Measurements from ENCODE around the gene ATP2C2. TPM values are rescaled to one million over a fixed set of nuclear protein-coding genes. Genes with fewer than 3 reads are reported as not detected.

Gene ATP2C2
- total RNA-seq, 2 donors from 2014 or later: 2.0 to 2.6 TPM

- Mint-ChIP-seq H3K27ac (no peak overlapping the region), H3K4me1 (no peaks in the 10 kb centered on the region), H3K36me3 (ENCODE audit: low read depth) (peaks cover 36% of the 10 kb centered on the region), H3K27me3 (ENCODE audit: insufficient read depth) (no peaks in the 10 kb centered on the region), H3K4me3 (no peak overlapping the region), H3K9me3 (peaks cover 29% of the 10 kb centered on the region)
- 80 to 100% methylated on average over 1 of the region's 1 CpG for WGBS, 2 experiments (ENCODE audit: insufficient coverage in 1 of 2, insufficient read length in 1 of 2)
- Histone ChIP-seq H3K27me3 (ENCODE audit: control insufficient read depth, insufficient read depth, low read length, poor library complexity, severe bottlenecking) (no peaks in the 10 kb centered on the region), H3K27ac (ENCODE audit: low read depth, low read length) (no peak overlapping the region), H3K4me3 (ENCODE audit: low read length) (peak overlapping the region; percentile 58), H3K36me3 (ENCODE audit: control insufficient read depth, insufficient read depth, low read length) (peaks cover 28% of the 10 kb centered on the region), H3K4me1 (ENCODE audit: control insufficient read depth, insufficient read depth, low read length) (no peaks in the 10 kb centered on the region), H3K9ac (ENCODE audit: extremely low read depth, low read length, poor library complexity, severe bottlenecking) (no peak overlapping the region), H3K9me3 (ENCODE audit: control insufficient read depth, low read length) (peaks cover 26% of the 10 kb centered on the region)
- TF ChIP-seq CTCF (conservative IDR thresholded peaks at IDR 0.05): no peak
- no peak for DNase-seq
Observed at GRCh38 chr16:84467256-84467655, 98.9 kb downstream of the ATP2C2 start.

GRCh38 chr16:84467709-84468108 lies 99.4 kb downstream of the ATP2C2 start:
- H3K9me3 Mint-ChIP-seq: peaks cover 29% of the 10 kb centered on the region
- TF ChIP-seq CTCF (conservative IDR thresholded peaks at IDR 0.05): no peak
- Histone ChIP-seq H3K27ac (ENCODE audit: low read depth, low read length) (no peak overlapping the region), H3K9ac (ENCODE audit: extremely low read depth, low read length, poor library complexity, severe bottlenecking) (no peak overlapping the region), H3K36me3 (ENCODE audit: control insufficient read depth, insufficient read depth, low read length) (peaks cover 28% of the 10 kb centered on the region), H3K27me3 (ENCODE audit: control insufficient read depth, insufficient read depth, low read length, poor library complexity, severe bottlenecking) (no peaks in the 10 kb centered on the region), H3K9me3 (ENCODE audit: control insufficient read depth, low read length) (peaks cover 26% of the 10 kb centered on the region), H3K4me1 (ENCODE audit: control insufficient read depth, insufficient read depth, low read length) (no peaks in the 10 kb centered on the region), H3K4me3 (ENCODE audit: low read length) (peak overlapping the region; percentile 58)
- DNase-seq: no peak
- H3K27ac Mint-ChIP-seq: no peak overlapping the region
- H3K36me3 Mint-ChIP-seq (ENCODE audit: low read depth): peaks cover 38% of the 10 kb centered on the region
- H3K27me3 Mint-ChIP-seq (ENCODE audit: insufficient read depth): no peaks in the 10 kb centered on the region
- no peak overlapping the region for H3K4me3 Mint-ChIP-seq
- H3K4me1 Mint-ChIP-seq: no peaks in the 10 kb centered on the region

GRCh38 chr16:84471316-84471715 lies 103.0 kb downstream of the ATP2C2 start:
- WGBS, 2 experiments (ENCODE audit: insufficient coverage in 1 of 2, insufficient read length in 1 of 2): 90 to 96% methylated on average over 7 of the region's 7 CpGs
- Mint-ChIP-seq H3K4me3 (no peak overlapping the region), H3K27ac (no peak overlapping the region), H3K27me3 (ENCODE audit: insufficient read depth) (no peaks in the 10 kb centered on the region), H3K9me3 (peaks cover 42% of the 10 kb centered on the region), H3K36me3 (ENCODE audit: low read depth) (peaks cover 57% of the 10 kb centered on the region), H3K4me1 (no peaks in the 10 kb centered on the region)
- no peak for TF ChIP-seq CTCF (conservative IDR thresholded peaks at IDR 0.05)
- no peak overlapping the region for H3K4me3 ChIP-seq (ENCODE audit: low read length)
- H3K4me1 ChIP-seq (ENCODE audit: control insufficient read depth, insufficient read depth, low read length): no peaks in the 10 kb centered on the region
- no peak overlapping the region for H3K27ac ChIP-seq (ENCODE audit: low read depth, low read length)
- peaks cover 32% of the 10 kb centered on the region for H3K9me3 ChIP-seq (ENCODE audit: control insufficient read depth, low read length)
- no peaks in the 10 kb centered on the region for H3K27me3 ChIP-seq (ENCODE audit: control insufficient read depth, insufficient read depth, low read length, poor library complexity, severe bottlenecking)
- no peak overlapping the region for H3K9ac ChIP-seq (ENCODE audit: extremely low read depth, low read length, poor library complexity, severe bottlenecking)
- peaks cover 28% of the 10 kb centered on the region for H3K36me3 ChIP-seq (ENCODE audit: control insufficient read depth, insufficient read depth, low read length)
- no peak for DNase-seq
